ENCODE data around the gene STK32B. TPM values are rescaled to one million over a fixed set of nuclear protein-coding genes. Genes with fewer than 3 reads are reported as not detected.
"Not testable (repeated sequence)": the region's sequence is repeated elsewhere in the genome, so short reads cannot be mapped to it uniquely, and the experiment has no call there.

STK32B gene
- total RNA-seq, 1 donor from 2014 or later: 0.56 TPM

DNA sequence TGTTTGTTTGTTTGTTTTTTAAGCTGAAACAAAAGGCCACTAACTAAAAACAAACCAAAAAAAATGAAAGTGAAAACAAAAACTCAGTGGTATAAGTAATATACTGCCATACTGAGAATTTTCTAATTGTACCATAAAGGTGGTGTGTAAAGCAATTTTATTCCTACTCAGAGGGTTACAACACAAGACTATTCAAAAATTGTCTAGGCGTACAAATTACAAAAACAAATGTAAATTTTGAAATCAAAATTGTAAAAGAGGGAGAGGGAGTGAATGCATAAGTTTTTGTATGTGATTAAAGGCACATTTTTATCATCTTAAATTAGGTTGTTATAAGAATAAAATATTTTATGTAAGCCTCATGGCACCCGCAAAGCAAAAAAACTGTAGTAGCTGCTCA is 232.6 kb downstream of the STK32B start:
- Mint-ChIP-seq H3K4me1 (ENCODE audit: unreplicated experiment) (peaks cover 5% of the 10 kb centered on the region), H3K4me3 (ENCODE audit: unreplicated experiment) (no peak overlapping the region), H3K36me3 (ENCODE audit: low read depth, unreplicated experiment) (no peaks in the 10 kb centered on the region), H3K27me3 (ENCODE audit: unreplicated experiment) (peaks cover 1% of the 10 kb centered on the region), H3K27ac (ENCODE audit: unreplicated experiment) (no peak overlapping the region), H3K9me3 (ENCODE audit: unreplicated experiment) (no peaks in the 10 kb centered on the region)
- no peak for DNase-seq (ENCODE audit: low spot score)
- TF ChIP-seq, protein P1, sequence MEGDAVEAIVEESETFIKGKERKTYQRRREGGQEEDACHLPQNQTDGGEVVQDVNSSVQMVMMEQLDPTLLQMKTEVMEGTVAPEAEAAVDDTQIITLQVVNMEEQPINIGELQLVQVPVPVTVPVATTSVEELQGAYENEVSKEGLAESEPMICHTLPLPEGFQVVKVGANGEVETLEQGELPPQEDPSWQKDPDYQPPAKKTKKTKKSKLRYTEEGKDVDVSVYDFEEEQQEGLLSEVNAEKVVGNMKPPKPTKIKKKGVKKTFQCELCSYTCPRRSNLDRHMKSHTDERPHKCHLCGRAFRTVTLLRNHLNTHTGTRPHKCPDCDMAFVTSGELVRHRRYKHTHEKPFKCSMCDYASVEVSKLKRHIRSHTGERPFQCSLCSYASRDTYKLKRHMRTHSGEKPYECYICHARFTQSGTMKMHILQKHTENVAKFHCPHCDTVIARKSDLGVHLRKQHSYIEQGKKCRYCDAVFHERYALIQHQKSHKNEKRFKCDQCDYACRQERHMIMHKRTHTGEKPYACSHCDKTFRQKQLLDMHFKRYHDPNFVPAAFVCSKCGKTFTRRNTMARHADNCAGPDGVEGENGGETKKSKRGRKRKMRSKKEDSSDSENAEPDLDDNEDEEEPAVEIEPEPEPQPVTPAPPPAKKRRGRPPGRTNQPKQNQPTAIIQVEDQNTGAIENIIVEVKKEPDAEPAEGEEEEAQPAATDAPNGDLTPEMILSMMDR (IDR thresholded peaks at IDR 0.05; ENCODE audit: unreplicated experiment): no peak

DNA sequence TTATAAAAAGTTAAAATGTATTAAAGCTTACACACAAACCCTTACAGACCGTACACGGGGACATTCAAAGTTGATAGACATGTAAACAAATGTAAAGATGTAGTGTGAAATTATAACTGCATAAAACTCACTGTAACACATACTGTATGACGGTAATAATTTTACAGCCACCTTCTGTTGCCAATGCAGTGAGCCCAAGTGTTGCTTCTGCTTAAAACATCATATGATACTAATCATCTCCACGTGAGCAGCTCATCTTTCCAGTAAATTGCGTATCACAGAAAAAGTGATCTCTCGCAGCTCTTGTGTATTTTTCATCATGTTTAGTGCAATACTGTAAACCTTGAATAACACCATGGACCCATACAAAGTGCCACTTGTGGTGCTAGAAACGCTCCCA is 233.2 kb downstream of the STK32B start:
- TF ChIP-seq, protein P1 (IDR thresholded peaks at IDR 0.05; ENCODE audit: unreplicated experiment): no peak
- H3K9me3 Mint-ChIP-seq (ENCODE audit: unreplicated experiment): no peaks in the 10 kb centered on the region
- H3K4me1 Mint-ChIP-seq (ENCODE audit: unreplicated experiment): peaks cover 5% of the 10 kb centered on the region
- DNase-seq (ENCODE audit: low spot score): no peak
- no peak overlapping the region for H3K27ac Mint-ChIP-seq (ENCODE audit: unreplicated experiment)
- H3K27me3 Mint-ChIP-seq (ENCODE audit: unreplicated experiment): peaks cover 1% of the 10 kb centered on the region
- H3K4me3 Mint-ChIP-seq (ENCODE audit: unreplicated experiment): no peak overlapping the region
- no peaks in the 10 kb centered on the region for H3K36me3 Mint-ChIP-seq (ENCODE audit: low read depth, unreplicated experiment)

DNA sequence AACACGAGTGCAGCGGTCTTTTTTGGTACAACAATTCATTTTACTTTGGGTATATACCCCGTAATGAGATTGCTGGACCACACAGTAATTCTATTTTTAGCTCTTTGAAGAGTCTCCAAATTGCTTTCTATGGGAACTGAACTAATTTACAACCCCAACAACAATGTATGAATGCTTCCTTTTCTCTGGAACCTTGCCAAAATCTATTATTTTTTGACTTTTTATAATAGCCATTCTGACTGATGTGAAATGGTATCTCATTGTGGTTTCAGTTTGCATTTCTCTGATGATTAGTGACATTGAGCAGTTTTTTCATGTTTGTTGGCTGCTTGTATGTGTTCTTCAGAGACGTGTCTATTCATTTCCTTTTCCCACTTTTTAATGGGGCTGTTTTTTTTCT is 240.8 kb downstream of the STK32B start:
- Mint-ChIP-seq H3K36me3 (ENCODE audit: low read depth, unreplicated experiment) (peaks cover 1% of the 10 kb centered on the region), H3K4me3 (ENCODE audit: unreplicated experiment) (no peak overlapping the region), H3K9me3 (ENCODE audit: unreplicated experiment) (no peaks in the 10 kb centered on the region), H3K27ac (ENCODE audit: unreplicated experiment) (no peak overlapping the region), H3K27me3 (ENCODE audit: unreplicated experiment) (peaks cover 2% of the 10 kb centered on the region), H3K4me1 (ENCODE audit: unreplicated experiment) (no peaks in the 10 kb centered on the region)
- TF ChIP-seq, protein P1 (IDR thresholded peaks at IDR 0.05; ENCODE audit: unreplicated experiment): no peak
- DNase-seq (ENCODE audit: low spot score): no peak

DNA sequence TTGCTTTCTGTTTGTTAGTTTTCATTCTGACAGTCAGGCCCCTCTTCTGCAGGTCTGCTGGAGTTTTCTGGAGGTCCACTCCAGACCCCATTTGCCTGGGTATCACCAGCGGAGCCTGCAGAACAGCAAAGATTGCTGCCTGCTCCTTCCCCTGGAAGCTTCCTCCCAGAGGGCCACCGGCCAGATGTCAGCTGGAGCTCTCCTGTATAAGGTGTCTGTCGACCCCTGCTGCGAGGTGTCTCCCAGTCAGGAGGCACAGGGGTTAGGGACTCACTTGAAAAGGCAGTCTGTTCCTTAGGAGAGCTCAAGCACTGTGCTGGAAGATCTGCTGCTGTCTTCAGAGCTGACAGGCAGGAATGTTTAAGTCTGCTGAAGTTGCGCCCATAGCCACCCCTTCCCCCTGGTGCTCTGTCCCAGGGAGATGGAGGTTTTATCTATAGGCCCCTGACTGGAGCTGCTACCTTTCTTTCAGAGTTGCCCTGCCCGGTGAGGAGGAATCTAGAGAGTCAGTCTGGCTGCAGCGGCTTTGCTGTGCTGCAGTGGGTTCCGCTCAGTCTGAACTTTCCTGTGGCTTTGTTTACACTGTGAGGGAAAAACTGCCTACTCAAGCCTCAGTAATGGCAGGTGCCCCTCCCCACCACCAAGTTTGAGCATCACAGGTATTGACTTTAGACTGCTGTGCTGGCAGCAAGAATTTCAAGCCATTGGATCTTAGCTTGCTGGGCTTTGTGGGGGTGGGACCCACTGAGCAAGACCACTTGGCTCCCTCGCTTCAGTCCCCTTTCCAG is 246.9 kb downstream of the STK32B start:
- H3K27me3 Mint-ChIP-seq (ENCODE audit: unreplicated experiment); DNase-seq (ENCODE audit: low spot score); H3K9me3 Mint-ChIP-seq (ENCODE audit: unreplicated experiment); H3K4me1 Mint-ChIP-seq (ENCODE audit: unreplicated experiment); H3K4me3 Mint-ChIP-seq (ENCODE audit: unreplicated experiment); H3K27ac Mint-ChIP-seq (ENCODE audit: unreplicated experiment); H3K36me3 Mint-ChIP-seq (ENCODE audit: low read depth, unreplicated experiment): not testable (repeated sequence)

- Mint-ChIP-seq H3K27me3 (ENCODE audit: unreplicated experiment) (no peaks in the 10 kb centered on the region), H3K4me3 (ENCODE audit: unreplicated experiment) (no peak overlapping the region), H3K36me3 (ENCODE audit: low read depth, unreplicated experiment) (peaks cover 2% of the 10 kb centered on the region), H3K4me1 (ENCODE audit: unreplicated experiment) (peaks cover 7% of the 10 kb centered on the region), H3K27ac (ENCODE audit: unreplicated experiment) (no peak overlapping the region), H3K9me3 (ENCODE audit: unreplicated experiment) (no peaks in the 10 kb centered on the region)
- DNase-seq (ENCODE audit: low spot score): no peak
- TF ChIP-seq, protein P1 (IDR thresholded peaks at IDR 0.05; ENCODE audit: unreplicated experiment): no peak
Observed at GRCh38 chr4:5300283-5300682, 249.0 kb downstream of the STK32B start.
